Stimulated activated naive B cell treated with anti-CD40 and anti-IgM and Interleukin-4, amounts not matched to agents 10 μg/mL and 1 μg/mL and 100 μg/mL, for 72 hours (primary cell): ENCODE results near the gene UBXN10.

Experiments
- ATAC-seq, 2 donors: fragments of 150-1000 bp; cut with Tn5 transposase; replicated peaks; 2 replicates each; pipeline ENCODE4 v1.10.0; 2021; ENCODE audit warnings: moderate library complexity in 1 of 2
- DNase-seq: peaks from one replicate; pipeline ENCODE4 v3.0.0; 2021
- H3K27ac Mint-ChIP-seq: one replicate; pipeline ENCODE4 v1.8.0; 2022; ENCODE audit warnings: mild to moderate bottlenecking, mixed read lengths
- H3K27me3 Mint-ChIP-seq, 2 donors: one replicate each; pipeline ENCODE4 v1.8.0; 2022; ENCODE audit warnings: mixed read lengths in 2 of 2
- H3K36me3 Mint-ChIP-seq, 2 donors: one replicate each; pipeline ENCODE4 v1.8.0; 2022; ENCODE audit warnings: mixed read lengths in 2 of 2, mild to moderate bottlenecking in 1 of 2
- H3K4me1 Mint-ChIP-seq, 2 donors: one replicate each; pipeline ENCODE4 v1.8.0; 2022; ENCODE audit warnings: mixed read lengths in 2 of 2, mild to moderate bottlenecking in 1 of 2
- H3K4me3 Mint-ChIP-seq, 2 donors: one replicate each; pipeline ENCODE4 v1.8.0; 2022; ENCODE audit warnings: mild to moderate bottlenecking in 2 of 2, mixed read lengths in 2 of 2, moderate library complexity in 1 of 2
- H3K9me3 Mint-ChIP-seq, 2 donors: one replicate each; pipeline ENCODE4 v1.8.0; 2022; ENCODE audit warnings: mixed read lengths in 2 of 2, mild to moderate bottlenecking in 1 of 2

UBXN10 gene

DNA sequence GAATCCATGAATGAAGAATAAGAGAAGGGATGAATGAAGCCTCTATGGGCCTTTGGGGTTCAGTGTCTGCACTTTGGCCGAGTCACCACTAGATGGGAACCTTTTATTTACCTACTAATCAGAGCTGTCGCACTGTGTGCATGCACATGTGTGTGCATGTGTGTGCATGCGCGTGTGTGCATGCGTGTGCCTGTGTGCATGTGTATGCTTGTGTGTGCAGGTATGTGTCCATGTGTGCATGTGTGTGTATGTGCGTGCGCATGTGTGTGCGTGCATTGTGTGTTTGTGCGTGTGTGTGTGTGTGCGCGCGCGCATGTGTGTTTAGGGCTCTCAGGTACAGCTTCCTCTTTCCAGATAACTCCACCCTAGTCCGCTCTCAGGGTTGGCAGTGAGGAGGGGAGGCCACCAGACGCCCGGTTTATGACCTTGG is 20.4 kb upstream of the UBXN10 start:
- Mint-ChIP-seq H3K27ac (no peak overlapping the region), H3K4me1 (no peaks in the 10 kb centered on the region)
- ATAC-seq = peak in 1 of 2 donors; percentile 27

GRCh38 chr1:20166051-20166450 is 19.8 kb upstream of the UBXN10 start:
- no peak overlapping the region for H3K27ac Mint-ChIP-seq
- no peak for DNase-seq
- peaks cover 25 to 36% of the 10 kb centered on the region in 2 donors for H3K9me3 Mint-ChIP-seq
- peaks cover under 1 to 3% of the 10 kb centered on the region in 2 donors for H3K4me1 Mint-ChIP-seq
- H3K27me3 Mint-ChIP-seq = peaks cover 30 to 45% of the 10 kb centered on the region in 2 donors
- ATAC-seq = no peak
- H3K36me3 Mint-ChIP-seq = peaks cover 17 to 33% of the 10 kb centered on the region in 2 donors
- H3K4me3 Mint-ChIP-seq = no peak overlapping the region

More for the DNA sequence above, 20.4 kb upstream of the UBXN10 start:
- Mint-ChIP-seq H3K36me3 (peaks cover 17 to 33% of the 10 kb centered on the region in 2 donors), H3K4me3 (no peak overlapping the region), H3K27me3 (peaks cover 30 to 45% of the 10 kb centered on the region in 2 donors), H3K9me3 (peaks cover 30 to 40% of the 10 kb centered on the region in 2 donors)
- no peak for DNase-seq

- H3K27me3 Mint-ChIP-seq = peaks cover 30 to 44% of the 10 kb centered on the region in 2 donors
- H3K36me3 Mint-ChIP-seq = peaks cover 10 to 26% of the 10 kb centered on the region in 2 donors
- DNase-seq = no peak
- no peak for ATAC-seq
- peaks cover 17 to 25% of the 10 kb centered on the region in 2 donors for H3K9me3 Mint-ChIP-seq
- H3K4me1 Mint-ChIP-seq = peaks cover 6 to 10% of the 10 kb centered on the region in 2 donors
- H3K4me3 Mint-ChIP-seq = no peak overlapping the region
- H3K27ac Mint-ChIP-seq = no peak overlapping the region
Measured at GRCh38 chr1:20167126-20167525, 18.8 kb upstream of the UBXN10 start.

GRCh38 chr1:20168564-20169491 is 17.1 kb upstream of the UBXN10 start:
- H3K4me3 Mint-ChIP-seq = no peak overlapping the region
- H3K36me3 Mint-ChIP-seq = peaks cover 7 to 10% of the 10 kb centered on the region in 2 donors
- peaks cover 30 to 38% of the 10 kb centered on the region in 2 donors for H3K27me3 Mint-ChIP-seq
- peaks cover 7 to 13% of the 10 kb centered on the region in 2 donors for H3K9me3 Mint-ChIP-seq
- H3K27ac Mint-ChIP-seq = no peak overlapping the region
- ATAC-seq (no peak), DNase-seq (no peak)
- peaks cover 9 to 15% of the 10 kb centered on the region in 2 donors for H3K4me1 Mint-ChIP-seq

GRCh38 chr1:20169932-20170331 is 16.0 kb upstream of the UBXN10 start:
- peaks cover 13 to 24% of the 10 kb centered on the region in 2 donors for H3K4me1 Mint-ChIP-seq
- H3K36me3 Mint-ChIP-seq = peaks cover 6 to 9% of the 10 kb centered on the region in 2 donors
- no peak overlapping the region for H3K4me3 Mint-ChIP-seq
- no peak for DNase-seq
- H3K27ac Mint-ChIP-seq = no peak overlapping the region
- H3K27me3 Mint-ChIP-seq = peaks cover 26 to 32% of the 10 kb centered on the region in 2 donors
- ATAC-seq = no peak
- H3K9me3 Mint-ChIP-seq = peaks cover 4 to 9% of the 10 kb centered on the region in 2 donors

GRCh38 chr1:20172033-20172590 is 13.8 kb upstream of the UBXN10 start:
- Mint-ChIP-seq H3K4me1 (peaks cover 16 to 30% of the 10 kb centered on the region in 2 donors), H3K9me3 (no peaks in the 10 kb centered on the region), H3K4me3 (no peak overlapping the region), H3K27me3 (peaks cover 11 to 17% of the 10 kb centered on the region in 2 donors), H3K27ac (no peak overlapping the region), H3K36me3 (no peaks in the 10 kb centered on the region)
- DNase-seq (no peak), ATAC-seq (no peak)

- Mint-ChIP-seq H3K4me3 (no peak overlapping the region), H3K36me3 (peaks cover 0 to 8% of the 10 kb centered on the region in 2 donors), H3K4me1 (peaks cover 21 to 30% of the 10 kb centered on the region in 2 donors), H3K27me3 (peaks cover 8 to 13% of the 10 kb centered on the region in 2 donors), H3K9me3 (peaks cover 11 to 12% of the 10 kb centered on the region in 2 donors), H3K27ac (no peak overlapping the region)
- ATAC-seq = peak; percentile 27 to 49
- DNase-seq = no peak
Measured at GRCh38 chr1:20174937-20175666, 10.8 kb upstream of the UBXN10 start.

DNA sequence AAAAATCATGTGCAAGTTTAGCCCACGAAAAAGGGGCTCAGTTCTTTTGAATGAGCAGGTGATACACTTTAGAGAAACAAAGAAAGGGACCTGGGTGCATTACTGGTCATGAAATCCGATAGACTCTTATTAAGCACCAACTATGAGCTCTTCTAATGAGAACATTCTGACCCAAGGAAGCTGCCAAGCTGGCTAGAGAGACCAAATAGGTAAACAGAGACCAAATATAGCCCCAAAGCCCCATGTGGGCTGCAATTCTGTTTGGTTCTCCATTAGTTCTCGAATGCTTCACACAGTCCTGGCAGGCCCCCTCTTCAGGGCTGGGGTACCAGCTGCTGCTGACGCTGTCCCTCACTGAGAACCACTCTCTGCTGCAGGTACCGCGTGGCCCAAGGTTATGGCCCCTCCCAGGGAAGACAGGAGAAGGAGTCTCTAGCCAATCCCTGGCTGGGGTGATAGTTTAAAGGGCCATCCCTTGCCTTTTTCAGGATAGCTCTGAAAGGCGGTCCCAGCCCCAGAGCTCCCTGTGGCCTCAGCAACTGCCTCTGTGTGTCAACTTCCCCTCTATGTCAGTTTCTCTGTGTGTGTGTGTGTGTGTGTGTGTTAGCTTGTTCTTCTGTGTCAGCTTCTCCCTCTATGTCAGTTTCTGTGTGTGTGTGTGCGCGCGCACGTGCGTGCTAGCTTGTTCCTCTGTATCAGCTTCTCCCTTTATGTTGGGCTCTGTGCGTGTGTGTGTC is 7.1 kb upstream of the UBXN10 start:
- H3K4me3 Mint-ChIP-seq = no peak overlapping the region
- ATAC-seq (no peak), DNase-seq (no peak)
- H3K27ac Mint-ChIP-seq = no peak overlapping the region
- peaks cover 14 to 23% of the 10 kb centered on the region in 2 donors for H3K27me3 Mint-ChIP-seq
- peaks cover 12 to 15% of the 10 kb centered on the region in 2 donors for H3K4me1 Mint-ChIP-seq
- H3K9me3 Mint-ChIP-seq = peaks cover 11 to 13% of the 10 kb centered on the region in 2 donors
- H3K36me3 Mint-ChIP-seq = peaks cover 3 to 8% of the 10 kb centered on the region in 2 donors

- H3K27ac Mint-ChIP-seq = no peak overlapping the region
- H3K4me3 Mint-ChIP-seq = no peak overlapping the region
- no peak for ATAC-seq
- peaks cover 21 to 29% of the 10 kb centered on the region in 2 donors for H3K27me3 Mint-ChIP-seq
- no peak for DNase-seq
- peaks cover 14% of the 10 kb centered on the region in 2 donors for H3K4me1 Mint-ChIP-seq
- peaks cover 12 to 13% of the 10 kb centered on the region in 2 donors for H3K9me3 Mint-ChIP-seq
- H3K36me3 Mint-ChIP-seq = peaks cover 3 to 11% of the 10 kb centered on the region in 2 donors
Measured at GRCh38 chr1:20179371-20180128, 6.3 kb upstream of the UBXN10 start.

DNA sequence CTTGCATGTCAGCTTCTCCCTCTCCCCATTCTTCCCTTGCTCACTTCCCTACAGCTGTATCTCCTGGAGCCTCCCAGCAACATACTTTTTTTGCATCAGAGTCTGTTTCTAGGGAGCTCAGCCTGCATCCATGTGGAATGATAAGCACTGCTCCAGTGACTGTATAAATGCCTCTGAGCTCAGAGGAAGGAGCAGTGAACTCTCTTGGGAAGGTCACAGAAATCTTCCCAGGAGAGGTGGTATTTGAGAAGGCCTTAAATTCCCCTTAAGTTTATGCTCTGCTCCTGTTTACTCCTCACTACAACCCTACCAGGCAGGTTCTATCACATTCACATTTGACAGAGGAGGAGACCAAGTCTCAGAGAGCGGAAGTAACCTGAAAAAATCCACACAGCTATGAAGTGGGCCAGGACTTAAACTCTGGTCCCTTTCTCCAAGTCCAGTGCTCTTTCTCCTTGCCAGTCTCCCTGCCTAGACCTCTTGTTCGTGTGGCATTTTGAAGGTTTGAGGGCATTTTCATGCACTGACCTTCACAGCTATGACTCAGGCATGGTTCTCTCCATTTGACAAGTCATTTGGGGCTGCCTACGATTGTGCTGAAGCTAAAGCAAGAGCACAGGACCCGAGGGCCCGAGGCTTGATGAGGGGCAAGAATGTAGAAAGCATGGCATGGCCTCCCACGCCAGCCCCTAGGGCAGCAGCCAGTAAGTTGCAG is 5.6 kb upstream of the UBXN10 start:
- H3K4me3 Mint-ChIP-seq = no peak overlapping the region
- H3K36me3 Mint-ChIP-seq = peaks cover 3 to 12% of the 10 kb centered on the region in 2 donors
- H3K4me1 Mint-ChIP-seq = peaks cover 12 to 14% of the 10 kb centered on the region in 2 donors
- peaks cover 12 to 13% of the 10 kb centered on the region in 2 donors for H3K9me3 Mint-ChIP-seq
- no peak overlapping the region for H3K27ac Mint-ChIP-seq
- no peak for ATAC-seq
- peaks cover 29 to 36% of the 10 kb centered on the region in 2 donors for H3K27me3 Mint-ChIP-seq
- no peak for DNase-seq

- ATAC-seq = no peak
- Mint-ChIP-seq H3K27ac (no peak overlapping the region), H3K36me3 (peaks cover 3 to 12% of the 10 kb centered on the region in 2 donors), H3K27me3 (peaks cover 32 to 37% of the 10 kb centered on the region in 2 donors), H3K4me1 (peaks cover 13 to 14% of the 10 kb centered on the region in 2 donors), H3K4me3 (no peak overlapping the region), H3K9me3 (peaks cover 12 to 13% of the 10 kb centered on the region in 2 donors)
- DNase-seq = no peak
Measured at GRCh38 chr1:20180844-20181207, 5.1 kb upstream of the UBXN10 start.

DNA sequence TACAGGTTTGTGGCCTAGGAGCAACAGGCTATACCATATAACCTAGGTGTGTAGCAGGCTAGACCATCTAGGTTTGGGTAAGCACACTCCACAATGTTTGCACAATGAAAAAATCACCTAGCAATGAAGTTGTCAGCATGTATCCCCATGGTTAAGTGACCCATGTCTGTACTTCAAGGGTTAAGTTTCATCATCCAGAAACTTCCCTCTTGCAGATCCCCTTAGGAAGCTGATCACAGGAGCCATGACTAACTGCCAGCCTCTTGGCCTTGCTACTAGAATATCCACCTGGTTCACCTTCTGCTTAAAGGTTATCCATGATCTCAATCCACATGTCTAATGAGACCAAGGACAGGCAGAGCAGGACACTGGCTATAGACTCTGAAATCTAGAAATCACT is 3.5 kb upstream of the UBXN10 start:
- H3K27me3 Mint-ChIP-seq = peaks cover 37 to 41% of the 10 kb centered on the region in 2 donors
- DNase-seq = no peak
- ATAC-seq = no peak
- peaks cover 3 to 12% of the 10 kb centered on the region in 2 donors for H3K36me3 Mint-ChIP-seq
- no peak overlapping the region for H3K4me3 Mint-ChIP-seq
- H3K4me1 Mint-ChIP-seq = peaks cover 21 to 27% of the 10 kb centered on the region in 2 donors
- no peak overlapping the region for H3K27ac Mint-ChIP-seq
- peaks cover 12 to 13% of the 10 kb centered on the region in 2 donors for H3K9me3 Mint-ChIP-seq
